ENCODE data around the gene FBXL3. TPM values are rescaled to one million over a fixed set of nuclear protein-coding genes. Genes with fewer than 3 reads are reported as not detected.

Gene FBXL3
- total and polyA plus RNA-seq, 2 of the 13 experiments (the other 11 are each of a cell fraction or from before 2014, with no cell fraction given), result 11.5 to 18.5 TPM

GRCh38 chr13:76973920-76974617 is 52.9 kb downstream of the FBXL3 start:
- ChIA-PET POLR2A (no interaction called here), CTCF (ENCODE audit: low intra/inter-chr PET ratio, low total read pairs) (no interaction called here)
- no peak overlapping the region for H3K4me3 ChIP-seq (replicated peaks in 1 of 3; ENCODE audit: insufficient read depth in 1 of 3, low read depth in 2 of 3, low read length in 3 of 3)
- H3K79me2 ChIP-seq (ENCODE audit: insufficient read depth, low read length), result no peaks in the 10 kb centered on the region
- in situ Hi-C loops (cut with HindIII; ENCODE audit: extremely low pct_ligation_motif_present, low pct_unique_long_range_greater_than_20kb), result no loop called here
- H3K4me1 ChIP-seq (ENCODE audit: insufficient read depth, low read length), result no peaks in the 10 kb centered on the region
- ATAC-seq (no peak), FAIRE-seq (no peak), DNase-seq (ENCODE audit: low spot score) (no peak)
- peaks cover 0 to 31% of the 10 kb centered on the region in 2 experiments; a peak in 1 of 5 replicates for H3K27me3 ChIP-seq (ENCODE audit: control insufficient read depth in 1 of 2, insufficient read depth in 2 of 2, low read length in 2 of 2)
- H3K36me3 ChIP-seq (replicated peaks in 1 of 2; ENCODE audit: control insufficient read depth in 1 of 2, insufficient read depth in 2 of 2, low read length in 2 of 2), result no peaks in the 10 kb centered on the region
- TF ChIP-seq ZNF207 (IDR thresholded peaks at IDR 0.05; ENCODE audit: borderline replicate concordance), result no peak
- TF ChIP-seq ZBTB14 (CRISPR knock-in tag; IDR thresholded peaks at IDR 0.05), result no peak
- TF ChIP-seq NFIC (IDR thresholded peaks at IDR 0.05; ENCODE audit: low read length), result no peak
- no peak for TF ChIP-seq MXD1 (CRISPR knock-in tag; IDR thresholded peaks at IDR 0.05)
- TF ChIP-seq HOXA3 (CRISPR knock-in tag; IDR thresholded peaks at IDR 0.05), result no peak
- TF ChIP-seq SNRNP70 (IDR thresholded peaks at IDR 0.05; ENCODE audit: low read depth, low read length), result no peak
- no peak for TF ChIP-seq ZSCAN20 (CRISPR knock-in tag; IDR thresholded peaks at IDR 0.05; ENCODE audit: borderline replicate concordance)
- TF ChIP-seq ELF1 (CRISPR knock-in tag; IDR thresholded peaks at IDR 0.05), result no peak
- no peak for TF ChIP-seq NFYC (CRISPR knock-in tag; IDR thresholded peaks at IDR 0.05)
- TF ChIP-seq ZNF839 (CRISPR knock-in tag; IDR thresholded peaks at IDR 0.05; ENCODE audit: borderline replicate concordance), result no peak
- TF ChIP-seq EEA1 (CRISPR knock-in tag; IDR thresholded peaks at IDR 0.05; ENCODE audit: borderline replicate concordance), result no peak
- TF ChIP-seq HNRNPUL1 (IDR thresholded peaks at IDR 0.05; ENCODE audit: low read depth, low read length), result no peak
- no peak overlapping the region for H2AFZ ChIP-seq (ENCODE audit: low read length)
- intact Hi-C loops (cut with micrococcal nuclease; ENCODE audit: unreplicated experiment), result no loop called here
- no TSS peak for BruUV-seq (replicated peaks)
- WGBS (ENCODE audit: low lambda C conversion rate), result 15% methylated on average over 6 of the region's 6 CpGs
- no peak overlapping the region for H3K4me2 ChIP-seq (ENCODE audit: low read depth, low read length)
- no peak overlapping the region for H3K9ac ChIP-seq (ENCODE audit: insufficient read depth, low read depth, low read length)
- H3K9me3 ChIP-seq (ENCODE audit: low read length), result no peaks in the 10 kb centered on the region
- H3K27ac ChIP-seq (ENCODE audit: extremely low read length, insufficient read depth, low read length), result no peak overlapping the region
- no peaks in the 10 kb centered on the region for H4K20me1 ChIP-seq (ENCODE audit: insufficient read depth, low read length)

All from HepG2 (cell line).